GM23338 (cell line): Measurements from ENCODE around the gene FOXE3. TPM values are rescaled to one million over a fixed set of nuclear protein-coding genes. Genes with fewer than 3 reads are reported as not detected.

Source experiments
- ATAC-seq: fragments of 200-7000 bp; cut with Tn5 transposase; 3 replicates; pipeline ENCODE4 v1.9.1; 2020
- DNase-seq: peaks from one replicate; pipeline ENCODE4 v3.0.0-alpha.2; 2015; ENCODE audit warnings: low spot score
- H2AFZ ChIP-seq: fragments of 200-600 bp; sonication (generic); 2 replicates; pipeline ENCODE4 v1.8.0; 2016; ENCODE audit warnings: antibody characterized with exemption, mild to moderate bottlenecking, moderate library complexity
- H3F3A ChIP-seq: fragments of 200-600 bp; sonication (generic); replicated peaks from 2 replicates; pipeline ENCODE4 v1.8.0; 2017; ENCODE audit warnings: antibody characterized with exemption, mixed run types, low read depth
- H3K27ac ChIP-seq: fragments of 200-600 bp; sonication (generic); 2 replicates; pipeline ENCODE4 v1.6.1; 2016; ENCODE audit warnings: low read depth
- H3K27me3 ChIP-seq: fragments of 200-600 bp; sonication (generic); 2 replicates; pipeline ENCODE4 v1.8.0; 2016; ENCODE audit warnings: mild to moderate bottlenecking, mixed run types, moderate library complexity; ENCODE audit not compliant: insufficient read depth
- H3K36me3 ChIP-seq: fragments of 200-600 bp; sonication (generic); 2 replicates; pipeline ENCODE4 v1.8.0; 2016; ENCODE audit warnings: mild to moderate bottlenecking; ENCODE audit not compliant: insufficient read depth
- H3K4me1 ChIP-seq: fragments of 200-600 bp; sonication (generic); 2 replicates; pipeline ENCODE4 v1.8.0; 2016; ENCODE audit warnings: mild to moderate bottlenecking, moderate library complexity; ENCODE audit not compliant: insufficient read depth
- H3K4me2 ChIP-seq: fragments of 200-600 bp; sonication (generic); 2 replicates; pipeline ENCODE4 v1.7.1; 2017; ENCODE audit warnings: mixed run types
- H3K4me3 ChIP-seq: fragments of 200-600 bp; sonication (generic); 2 replicates; pipeline ENCODE4 v1.6.1; 2016; ENCODE audit warnings: mixed run types
- H3K79me2 ChIP-seq: fragments of 200-600 bp; sonication (generic); replicated peaks from 2 replicates; pipeline ENCODE4 v1.8.0; 2017; ENCODE audit warnings: mild to moderate bottlenecking; ENCODE audit not compliant: insufficient read depth
- H3K9me2 ChIP-seq: fragments of 200-600 bp; sonication (generic); 2 replicates; pipeline ENCODE4 v1.8.0; 2017; ENCODE audit not compliant: insufficient read depth
- H4K20me1 ChIP-seq: fragments of 200-600 bp; sonication (generic); replicated peaks from 2 replicates; pipeline ENCODE4 v1.8.0; 2017; ENCODE audit warnings: mild to moderate bottlenecking; ENCODE audit not compliant: insufficient read depth
- H3K27ac Mint-ChIP-seq: 2 replicates; pipeline ENCODE4 v1.8.0; 2020; ENCODE audit warnings: inconsistent platforms, mild to moderate bottlenecking, moderate library complexity, mixed read lengths
- H3K27me3 Mint-ChIP-seq: 3 replicates; pipeline ENCODE4 v1.8.0; 2022; ENCODE audit warnings: low read depth, mild to moderate bottlenecking, moderate library complexity, mixed read lengths, inconsistent platforms; ENCODE audit not compliant: insufficient read depth, poor library complexity
- H3K36me3 Mint-ChIP-seq: 3 replicates; pipeline ENCODE4 v1.8.0; 2021; ENCODE audit warnings: low read depth, mild to moderate bottlenecking, inconsistent platforms, moderate library complexity, mixed read lengths
- H3K4me1 Mint-ChIP-seq: 3 replicates; pipeline ENCODE4 v1.8.0; 2020; ENCODE audit warnings: mild to moderate bottlenecking, inconsistent platforms, mixed read lengths
- H3K4me3 Mint-ChIP-seq: 3 replicates; pipeline ENCODE4 v1.8.0; 2021; ENCODE audit warnings: moderate library complexity, mild to moderate bottlenecking, inconsistent platforms, mixed read lengths
- H3K9me3 Mint-ChIP-seq: 3 replicates; pipeline ENCODE4 v1.8.0; 2020; ENCODE audit warnings: moderate library complexity, mild to moderate bottlenecking, inconsistent platforms, mixed read lengths
- CREB1 ChIP-seq: fragments of 250-450 bp; sonication (Bioruptor Pico); IDR thresholded peaks from 2 replicates; pipeline ENCODE4 v1.5.0; 2020; ENCODE audit warnings: low read depth, mild to moderate bottlenecking, moderate library complexity
- EZH2 ChIP-seq: fragments of 200-600 bp; sonication (generic); IDR thresholded peaks from one replicate; pipeline ENCODE4 v1.8.0; 2017; ENCODE audit warnings: antibody characterized with exemption, mild to moderate bottlenecking, low read depth; ENCODE audit not compliant: unreplicated experiment
- EZH2phosphoT487 ChIP-seq: fragments of 200-600 bp; sonication (generic); IDR thresholded peaks from one replicate; pipeline ENCODE4 v1.8.1; 2018; ENCODE audit warnings: antibody characterized with exemption; ENCODE audit not compliant: unreplicated experiment
- JUNB ChIP-seq: IDR thresholded peaks from one replicate; pipeline ENCODE4 v1.6.1; 2016; ENCODE audit warnings: antibody characterized with exemption; ENCODE audit not compliant: unreplicated experiment
- NANOG ChIP-seq: IDR thresholded peaks from 2 replicates; pipeline ENCODE4 v1.6.1; 2016; ENCODE audit warnings: antibody characterized with exemption, borderline replicate concordance
- POLR2AphosphoS5 ChIP-seq: IDR thresholded peaks from 2 replicates; pipeline ENCODE4 v1.6.1; 2016; ENCODE audit warnings: antibody characterized with exemption, low read depth
- REST ChIP-seq: IDR thresholded peaks from one replicate; pipeline ENCODE4 v1.6.1; 2018; ENCODE audit warnings: antibody characterized with exemption; ENCODE audit not compliant: unreplicated experiment
- STAT1 ChIP-seq: IDR thresholded peaks from one replicate; pipeline ENCODE4 v1.6.1; 2016; ENCODE audit warnings: antibody characterized with exemption; ENCODE audit not compliant: unreplicated experiment
- ZNF114 ChIP-seq: fragments of 250-450 bp; sonication (Bioruptor Pico); IDR thresholded peaks from 2 replicates; pipeline ENCODE4 v1.5.0; 2020; ENCODE audit warnings: mild to moderate bottlenecking, moderate library complexity
- ZNF331 ChIP-seq: fragments of 250-450 bp; sonication (Bioruptor Pico); IDR thresholded peaks from 2 replicates; pipeline ENCODE4 v1.5.0; 2020; ENCODE audit warnings: low read depth, mild to moderate bottlenecking, moderate library complexity
- ZNF462 ChIP-seq: fragments of 250-450 bp; sonication (Bioruptor Pico); IDR thresholded peaks from 2 replicates; pipeline ENCODE4 v1.5.0; 2020; ENCODE audit warnings: mild to moderate bottlenecking, moderate library complexity
- polyA plus RNA-seq: library from polyadenylated mRNA; unstranded; fragments of >200 nt; fragmentation: Nextera tagmentation; extraction: Ambion mirVana; gene quantifications from 2 replicates; pipeline ENCODE4 v1.2.1, GENCODE V29; 2016
- total RNA-seq: library from RNA; depleted of rRNA; stranded (reverse); fragments of >200 nt; shearing (Covaris generic); gene quantifications from 2 replicates; pipeline ENCODE4 v1.2.3, GENCODE V29; 2014
- TF ChIP-seq, protein P1 (sequence below): IDR thresholded peaks from 2 replicates; pipeline ENCODE4 v1.6.1; 2016; ENCODE audit warnings: antibody characterized with exemption
- TF ChIP-seq, protein P2 (sequence below), 2 experiments: fragments of 200-600 bp in 1 of 2; sonication (generic) in 1 of 2; conservative IDR thresholded peaks; 2 replicates each; pipeline versions ENCODE4 v1.5.1 to v1.6.1; 2016 to 2017; ENCODE audit warnings: antibody characterized with exemption in 2 of 2, low read depth in 2 of 2, mild to moderate bottlenecking in 2 of 2, moderate library complexity in 1 of 2

FOXE3 gene
- total and polyA plus RNA-seq, 2 experiments from 2014 or later: not detected

- no peak for TF ChIP-seq STAT1
Observed at GRCh38 chr1:47460040-47460439, 44.0 kb downstream of the FOXE3 start (continued).

- Histone ChIP-seq H3K9me2 (no peaks in the 10 kb centered on the region), H3K4me2 (peak overlapping the region; percentile 58), H3K4me3 (no peak overlapping the region), H2AFZ (no peak overlapping the region), H3K4me1 (peaks cover 34% of the 10 kb centered on the region), H3K79me2 (no peaks in the 10 kb centered on the region), H3F3A (no peaks in the 10 kb centered on the region), H3K27ac (no peak overlapping the region), H4K20me1 (no peaks in the 10 kb centered on the region), H3K27me3 (peaks cover 14% of the 10 kb centered on the region; the same call in 1 of the 2 replicates), H3K36me3 (no peaks in the 10 kb centered on the region)
- H3K4me1 Mint-ChIP-seq: peaks cover 27% of the 10 kb centered on the region
- TF ChIP-seq STAT1 (no peak), ZNF462 (CRISPR knock-in tag) (no peak), ZNF331 (no peak), EZH2 (no peak), CREB1 (CRISPR knock-in tag) (no peak), JUNB (no peak), NANOG (no peak), EZH2phosphoT487 (no peak), REST (no peak), ZNF114 (CRISPR knock-in tag) (no peak), POLR2AphosphoS5 (no peak)
- TF ChIP-seq, protein P1, sequence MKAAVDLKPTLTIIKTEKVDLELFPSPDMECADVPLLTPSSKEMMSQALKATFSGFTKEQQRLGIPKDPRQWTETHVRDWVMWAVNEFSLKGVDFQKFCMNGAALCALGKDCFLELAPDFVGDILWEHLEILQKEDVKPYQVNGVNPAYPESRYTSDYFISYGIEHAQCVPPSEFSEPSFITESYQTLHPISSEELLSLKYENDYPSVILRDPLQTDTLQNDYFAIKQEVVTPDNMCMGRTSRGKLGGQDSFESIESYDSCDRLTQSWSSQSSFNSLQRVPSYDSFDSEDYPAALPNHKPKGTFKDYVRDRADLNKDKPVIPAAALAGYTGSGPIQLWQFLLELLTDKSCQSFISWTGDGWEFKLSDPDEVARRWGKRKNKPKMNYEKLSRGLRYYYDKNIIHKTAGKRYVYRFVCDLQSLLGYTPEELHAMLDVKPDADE: no peak
- TF ChIP-seq, protein P2, sequence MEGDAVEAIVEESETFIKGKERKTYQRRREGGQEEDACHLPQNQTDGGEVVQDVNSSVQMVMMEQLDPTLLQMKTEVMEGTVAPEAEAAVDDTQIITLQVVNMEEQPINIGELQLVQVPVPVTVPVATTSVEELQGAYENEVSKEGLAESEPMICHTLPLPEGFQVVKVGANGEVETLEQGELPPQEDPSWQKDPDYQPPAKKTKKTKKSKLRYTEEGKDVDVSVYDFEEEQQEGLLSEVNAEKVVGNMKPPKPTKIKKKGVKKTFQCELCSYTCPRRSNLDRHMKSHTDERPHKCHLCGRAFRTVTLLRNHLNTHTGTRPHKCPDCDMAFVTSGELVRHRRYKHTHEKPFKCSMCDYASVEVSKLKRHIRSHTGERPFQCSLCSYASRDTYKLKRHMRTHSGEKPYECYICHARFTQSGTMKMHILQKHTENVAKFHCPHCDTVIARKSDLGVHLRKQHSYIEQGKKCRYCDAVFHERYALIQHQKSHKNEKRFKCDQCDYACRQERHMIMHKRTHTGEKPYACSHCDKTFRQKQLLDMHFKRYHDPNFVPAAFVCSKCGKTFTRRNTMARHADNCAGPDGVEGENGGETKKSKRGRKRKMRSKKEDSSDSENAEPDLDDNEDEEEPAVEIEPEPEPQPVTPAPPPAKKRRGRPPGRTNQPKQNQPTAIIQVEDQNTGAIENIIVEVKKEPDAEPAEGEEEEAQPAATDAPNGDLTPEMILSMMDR (conservative IDR thresholded peaks at IDR 0.05; ENCODE audit: low read depth in 2 of 2): no peak
- no peak overlapping the region for H3K4me3 Mint-ChIP-seq
- H3K9me3 Mint-ChIP-seq: no peaks in the 10 kb centered on the region; the same call in 2 of the 3 replicates
- no peaks in the 10 kb centered on the region for H3K36me3 Mint-ChIP-seq
- ATAC-seq: peak; percentile 30
- no peak overlapping the region for H3K27ac Mint-ChIP-seq
- DNase-seq: no peak
- peaks cover 13% of the 10 kb centered on the region for H3K27me3 Mint-ChIP-seq
Observed at GRCh38 chr1:47460456-47460855, 44.4 kb downstream of the FOXE3 start.
